IMR-90 (cell line): ENCODE measurements around the gene PSMD4. TPM values are rescaled to one million over a fixed set of nuclear protein-coding genes. Genes with fewer than 3 reads are reported as not detected.

Source experiments
- ATAC-seq: fragments of 200-7000 bp; cut with Tn5 transposase; 2 replicates; pipeline ENCODE4 v1.9.1; 2020; ENCODE audit warnings: low read depth, mild to moderate bottlenecking, moderate library complexity
- BruUV-seq: library from RNA; stranded (reverse); fragments of 400-500 nt; replicated peaks from 2 replicates; lab custom pipeline; 2021; lab: Mats Ljungman, UMichigan
- CTCF ChIA-PET: fragments of 300-600 bp; formaldehyde crosslinking; extraction: SDS; loops from one replicate; lab custom pipeline; 2021; ENCODE audit warnings: antibody characterized with exemption; lab: Yijun Ruan, JAX
- POLR2A ChIA-PET: fragments of 300-600 bp; sonication (Branson Sonifier 250); formaldehyde crosslinking; loops from one replicate; lab custom pipeline; 2022; ENCODE audit warnings: antibody characterized with exemption; ENCODE audit not compliant: unreplicated experiment; lab: Charles Lee
- DNase-seq: peaks from one replicate; pipeline ENCODE4 v3.0.0; 2013
- H2AFZ ChIP-seq: replicated peaks from 2 replicates; pipeline ENCODE3; 2013; ENCODE audit warnings: low read length, mild to moderate bottlenecking; ENCODE audit not compliant: poor library complexity
- H2AK5ac ChIP-seq: 2 replicates; pipeline ENCODE4 v1.6.1; 2013; ENCODE audit warnings: low read depth, low read length, inconsistent platforms
- H2AK9ac ChIP-seq: replicated peaks from 2 replicates; pipeline ENCODE3; 2013; ENCODE audit warnings: mild to moderate bottlenecking, low read depth, low read length, moderate library complexity; ENCODE audit not compliant: poor library complexity
- H2BK120ac ChIP-seq: 2 replicates; pipeline ENCODE4 v1.6.1; 2013; ENCODE audit warnings: low read depth, low read length, inconsistent platforms
- H2BK15ac ChIP-seq: 3 replicates; pipeline ENCODE4 v1.6.1; 2013; ENCODE audit warnings: low read depth, low read length, inconsistent platforms
- H2BK20ac ChIP-seq: 2 replicates; pipeline ENCODE4 v1.6.1; 2013; ENCODE audit warnings: low read depth, mild to moderate bottlenecking, inconsistent platforms, low read length, moderate library complexity
- H2BK5ac ChIP-seq: 2 replicates; pipeline ENCODE4 v1.6.1; 2013; ENCODE audit warnings: mild to moderate bottlenecking, low read depth, low read length, inconsistent platforms; ENCODE audit not compliant: poor library complexity, severe bottlenecking
- H3K14ac ChIP-seq: replicated peaks from 2 replicates; pipeline ENCODE4 v1.6.1; 2013; ENCODE audit warnings: low read depth, low read length, inconsistent platforms
- H3K18ac ChIP-seq: 2 replicates; pipeline ENCODE4 v1.6.1; 2013; ENCODE audit warnings: low read depth, low read length, control low read depth
- H3K23ac ChIP-seq: 2 replicates; pipeline ENCODE4 v1.6.1; 2013; ENCODE audit warnings: low read depth, low read length, inconsistent platforms
- H3K27ac ChIP-seq: 2 replicates; pipeline ENCODE4 v1.5.1; 2013; ENCODE audit warnings: mild to moderate bottlenecking, control low read depth, low read length; ENCODE audit not compliant: insufficient read depth
- H3K27me3 ChIP-seq: 2 replicates; pipeline ENCODE4 v1.6.1; 2013; ENCODE audit warnings: low read length; ENCODE audit not compliant: control insufficient read depth, insufficient read depth
- H3K36me3 ChIP-seq: 2 replicates; pipeline ENCODE4 v1.6.1; 2013; ENCODE audit warnings: low read length, mixed read lengths; ENCODE audit not compliant: control insufficient read depth, insufficient read depth
- H3K4ac ChIP-seq: 2 replicates; pipeline ENCODE4 v1.6.1; 2013; ENCODE audit warnings: low read depth, low read length, inconsistent platforms
- H3K4me1 ChIP-seq: 2 replicates; pipeline ENCODE4 v1.6.1; 2013; ENCODE audit warnings: low read length, mixed read lengths; ENCODE audit not compliant: control insufficient read depth, insufficient read depth
- H3K4me2 ChIP-seq: 2 replicates; pipeline ENCODE4 v1.6.1; 2013; ENCODE audit warnings: low read depth, mild to moderate bottlenecking, control low read depth, low read length, moderate library complexity
- H3K4me3 ChIP-seq: 2 replicates; pipeline ENCODE4 v1.5.1; 2013; ENCODE audit warnings: low read depth, mild to moderate bottlenecking, control low read depth, low read length, moderate library complexity; ENCODE audit not compliant: insufficient read depth
- H3K56ac ChIP-seq: 2 replicates; pipeline ENCODE4 v1.6.1; 2013; ENCODE audit warnings: low read length, inconsistent platforms; ENCODE audit not compliant: insufficient read depth; ENCODE audit errors: extremely low read depth
- H3K79me1 ChIP-seq, 2 experiments: 2 replicates each; pipeline ENCODE4 v1.6.1; 2013; ENCODE audit warnings: low read length in 2 of 2, inconsistent platforms in 1 of 2, low read depth in 1 of 2
- H3K9ac ChIP-seq: 2 replicates; pipeline ENCODE4 v1.6.1; 2013; ENCODE audit warnings: low read depth, low read length, control low read depth
- H3K9me1 ChIP-seq: 2 replicates; pipeline ENCODE4 v1.6.1; 2013; ENCODE audit warnings: low read length, inconsistent platforms; ENCODE audit not compliant: insufficient read depth
- H3K9me3 ChIP-seq: 2 replicates; pipeline ENCODE4 v1.6.1; 2013; ENCODE audit warnings: low read length; ENCODE audit not compliant: control insufficient read depth, insufficient read depth
- H4K20me1 ChIP-seq: 2 replicates; pipeline ENCODE4 v1.6.1; 2013; ENCODE audit warnings: low read length, inconsistent platforms; ENCODE audit not compliant: insufficient read depth
- H4K5ac ChIP-seq: 2 replicates; pipeline ENCODE4 v1.6.1; 2013; ENCODE audit warnings: mild to moderate bottlenecking, low read depth, low read length, control low read depth
- H4K8ac ChIP-seq, 2 experiments: 2 replicates each; pipeline ENCODE4 v1.6.1; 2013; ENCODE audit warnings: low read depth in 2 of 2, low read length in 2 of 2, control low read depth in 1 of 2, inconsistent platforms in 1 of 2
- H4K91ac ChIP-seq: 2 replicates; pipeline ENCODE4 v1.6.1; 2013; ENCODE audit warnings: low read depth, low read length, inconsistent platforms; ENCODE audit not compliant: insufficient read depth
- BHLHE40 ChIP-seq: fragments of 150-350 bp; IDR thresholded peaks from 2 replicates; pipeline ENCODE4 v1.6.1; 2016; ENCODE audit warnings: mild to moderate bottlenecking, low read depth, low read length
- CEBPB ChIP-seq: IDR thresholded peaks from 2 replicates; pipeline ENCODE4 v1.6.1; 2012; ENCODE audit warnings: low read depth, low read length, improper control_type of control experiment
- CHD1 ChIP-seq: IDR thresholded peaks from 2 replicates; pipeline ENCODE4 v1.6.1; 2012; ENCODE audit warnings: low read depth, low read length, improper control_type of control experiment
- CTCF ChIP-seq: conservative IDR thresholded peaks from 2 replicates; pipeline ENCODE4 v1.5.1; 2012; ENCODE audit warnings: mild to moderate bottlenecking, low read depth, low read length, improper control_type of control experiment
- FOS ChIP-seq: fragments of 150-350 bp; IDR thresholded peaks from 2 replicates; pipeline ENCODE4 v1.6.1; 2016; ENCODE audit warnings: low read depth, low read length
- MAFK ChIP-seq: IDR thresholded peaks from 2 replicates; pipeline ENCODE4 v1.6.1; 2012; ENCODE audit warnings: low read depth, low read length, improper control_type of control experiment
- MAZ ChIP-seq: IDR thresholded peaks from 2 replicates; pipeline ENCODE4 v1.6.1; 2012; ENCODE audit warnings: low read depth, mild to moderate bottlenecking, low read length, improper control_type of control experiment, moderate library complexity, borderline replicate concordance
- MXI1 ChIP-seq: IDR thresholded peaks from 2 replicates; pipeline ENCODE4 v1.6.1; 2012; ENCODE audit warnings: low read depth, mild to moderate bottlenecking, low read length, moderate library complexity, borderline replicate concordance
- RAD21 ChIP-seq: IDR thresholded peaks from 2 replicates; pipeline ENCODE4 v1.6.1; 2012; ENCODE audit warnings: low read length, improper control_type of control experiment
- RCOR1 ChIP-seq: IDR thresholded peaks from 2 replicates; pipeline ENCODE4 v1.6.1; 2012; ENCODE audit warnings: mild to moderate bottlenecking, low read length, improper control_type of control experiment; ENCODE audit not compliant: insufficient replicate concordance
- RFX5 ChIP-seq: IDR thresholded peaks from 2 replicates; pipeline ENCODE4 v1.8.0; 2012; ENCODE audit warnings: low read depth, mild to moderate bottlenecking, low read length, moderate library complexity
- SMC3 ChIP-seq: fragments of 150-350 bp; IDR thresholded peaks from 2 replicates; pipeline ENCODE4 v1.6.1; 2016; ENCODE audit warnings: low read depth, mild to moderate bottlenecking, antibody characterized with exemption, low read length, moderate library complexity
- USF2 ChIP-seq: fragments of 150-350 bp; IDR thresholded peaks from 2 replicates; pipeline ENCODE4 v1.6.1; 2017; ENCODE audit warnings: mild to moderate bottlenecking, antibody characterized with exemption, low read length, low read depth
- WGBS, 2 experiments: methylation state at CpG; one replicate each; pipeline versions ENCODE4 v1.1.5 to v1.1.7; 2013; ENCODE audit warnings: missing lambda C conversion rate in 2 of 2; ENCODE audit not compliant: insufficient read length in 1 of 2; ENCODE audit errors: extremely low coverage in 2 of 2; 5-methylcytosine and 5-hydroxymethylcytosine counted together
- dilution Hi-C: fragments of 300-500 bp; cut with HindIII; formaldehyde crosslinking; loops from one replicate; pipeline ENCODE4 v1.14.3; 2018; ENCODE audit warnings: low sequenced_read_pairs; ENCODE audit not compliant: unreplicated experiment
- in situ Hi-C: fragments of 300-500 bp; cut with MboI; formaldehyde crosslinking; loops from 3 replicates; pipeline ENCODE4 v1.14.3; 2019; ENCODE audit warnings: low sequenced_read_pairs, inconsistent platforms, mixed read lengths
- intact Hi-C: fragments of 100-400 bp; cut with micrococcal nuclease; formaldehyde crosslinking; loops from 2 replicates; pipeline ENCODE4 v1.10.0; 2022
- polyA plus RNA-seq, 3 experiments: library from polyadenylated mRNA; depleted of rRNA; stranded (reverse); fragments of >200 nt; gene quantifications; 2 replicates each; pipeline ENCODE4 v1.2.3, GENCODE V29; 2012; ENCODE audit warnings: low replicate concordance in 1 of 3
- total RNA-seq: library from RNA; depleted of rRNA; stranded (reverse); fragments of >200 nt; gene quantifications from 2 replicates; pipeline ENCODE4 v1.2.3, GENCODE V29; 2012
- TF ChIP-seq, protein P1 (sequence below): fragments of 150-350 bp; IDR thresholded peaks from 2 replicates; pipeline ENCODE4 v1.6.1; 2016; ENCODE audit warnings: low read depth, mild to moderate bottlenecking, low read length, moderate library complexity, borderline replicate concordance

Gene PSMD4
- total and polyA plus RNA-seq, 2 of the 4 experiments (the other 2 are of a cell fraction) = 289 to 314 TPM

DNA sequence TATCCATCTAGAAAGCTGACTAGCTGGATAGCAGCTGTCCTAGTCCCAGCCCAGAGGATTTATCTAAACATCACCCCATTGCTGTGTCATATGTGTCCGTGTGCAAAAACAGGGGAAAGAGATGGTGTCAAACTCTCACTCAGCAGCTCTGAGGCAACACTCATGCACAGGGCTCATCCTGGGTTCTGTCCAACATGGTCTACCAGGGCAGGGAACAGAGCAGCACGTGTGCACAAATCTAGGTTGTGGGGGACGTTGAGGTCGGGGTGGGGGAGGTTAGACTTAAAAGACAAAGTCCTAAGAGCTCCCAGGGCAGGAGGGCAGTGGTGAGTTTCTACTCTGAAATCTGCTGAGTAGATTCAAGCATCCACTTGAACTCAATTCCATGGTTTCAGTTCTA, 56.5 kb downstream of the PSMD4 start:
- Histone ChIP-seq H3K56ac (peak overlapping the region; percentile 11; the same call in 1 of the 2 replicates), H3K4me2 (peak overlapping the region; percentile 6; the same call in 1 of the 2 replicates), H2AK5ac (peak overlapping the region; percentile 96), H2AK9ac (no peak overlapping the region), H3K36me3 (peaks cover 46% of the 10 kb centered on the region), H4K5ac (no peak overlapping the region), H3K4me1 (peaks cover 39% of the 10 kb centered on the region), H4K8ac (0 out of 4 replicates have a peak overlapping the region, but pooled peaks of 1 of the 2 experiments have one; percentile 1), H2AFZ (no peak overlapping the region), H2BK15ac (no peak overlapping the region), H3K9me3 (no peaks in the 10 kb centered on the region), H2BK120ac (peak overlapping the region; percentile 38; the same call in 1 of the 2 replicates), H3K4ac (peak overlapping the region; percentile 55), H3K9ac (peak overlapping the region; percentile 20; the same call in 1 of the 2 replicates), H4K20me1 (peaks cover 46% of the 10 kb centered on the region), H3K27me3 (no peaks in the 10 kb centered on the region), H3K27ac (peak overlapping the region; percentile 46), H3K14ac (peak overlapping the region; percentile 26; the same call in 1 of the 2 replicates), H3K18ac (no peak overlapping the region), H2BK5ac (peak overlapping the region; percentile 56), H3K9me1 (peaks cover 53% of the 10 kb centered on the region), H3K23ac (peak overlapping the region; percentile 73; the same call in 1 of the 2 replicates), H4K91ac (0 out of 2 replicates have a peak overlapping the region, but pooled peaks have one; percentile 13), H2BK20ac (no peak overlapping the region), H3K79me1 (peaks cover 44 to 87% of the 10 kb centered on the region in 2 experiments), H3K4me3 (no peak overlapping the region)
- DNase-seq (peak; percentile 19), ATAC-seq (no peak)
- intact Hi-C loops = loop anchor here (1.0 kb wide), 1 partner anchor 16 kb away; the partner anchor contains the start of gene PI4KB
- ChIA-PET CTCF (interaction anchor here (1.4 to 1.9 kb wide), 2 partner anchors 10 to 30 kb away, joined by 8 to 12 read pairs; no protein-coding TSS in a partner anchor), POLR2A (interaction anchor here (1.0 to 1.2 kb wide), 3 partner anchors 10 to 88 kb away, joined by 3 to 4 read pairs (median 4); partner anchors contain the start of gene PSMB4)
- dilution Hi-C loops = no loop called here
- in situ Hi-C loops = loop anchor here (25.0 kb wide), 1 partner anchor 676 kb away; the partner anchor contains the start of gene S100A10
- WGBS, 2 experiments = 67% methylated on average over 1 of the region's 4 CpGs; no CpG with 5 or more reads in 1 of the 2 experiments
- BruUV-seq = no TSS peak
- TF ChIP-seq MAFK (no peak), MXI1 (no peak), SMC3 (no peak), CHD1 (no peak), CEBPB (no peak), BHLHE40 (no peak), RCOR1 (no peak), RFX5 (no peak), RAD21 (no peak), FOS (no peak), MAZ (no peak), CTCF (no peak), USF2 (no peak)
- TF ChIP-seq, protein P1, sequence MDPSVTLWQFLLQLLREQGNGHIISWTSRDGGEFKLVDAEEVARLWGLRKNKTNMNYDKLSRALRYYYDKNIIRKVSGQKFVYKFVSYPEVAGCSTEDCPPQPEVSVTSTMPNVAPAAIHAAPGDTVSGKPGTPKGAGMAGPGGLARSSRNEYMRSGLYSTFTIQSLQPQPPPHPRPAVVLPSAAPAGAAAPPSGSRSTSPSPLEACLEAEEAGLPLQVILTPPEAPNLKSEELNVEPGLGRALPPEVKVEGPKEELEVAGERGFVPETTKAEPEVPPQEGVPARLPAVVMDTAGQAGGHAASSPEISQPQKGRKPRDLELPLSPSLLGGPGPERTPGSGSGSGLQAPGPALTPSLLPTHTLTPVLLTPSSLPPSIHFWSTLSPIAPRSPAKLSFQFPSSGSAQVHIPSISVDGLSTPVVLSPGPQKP = no peak
